Astrocyte (in vitro differentiated cells and primary cell): ENCODE data around the gene NBPF1. TPM values are rescaled to one million over a fixed set of nuclear protein-coding genes. Genes with fewer than 3 reads are reported as not detected.
A peak's percentile ranks its signal among the peaks of the same experiment; 100 is the strongest.
"Not testable (repeated sequence)": the region's sequence is repeated elsewhere in the genome, so short reads cannot be mapped to it uniquely, and the experiment has no call there.

Experiments used
- DNase-seq: peaks from one replicate; pipeline ENCODE4 v3.0.0-alpha.2; 2010; ENCODE audit warnings: low read depth
- FAIRE-seq: peaks from 2 replicates; lab custom pipeline; 2011; peaks lifted over from hg19 to GRCh38; lab: Jason Lieb, UNC
- H2AFZ ChIP-seq: 2 replicates; pipeline ENCODE4 v1.6.0; 2012; ENCODE audit warnings: low read depth, low read length, inconsistent platforms
- H3K27ac ChIP-seq: 2 replicates; pipeline ENCODE4 v1.5.1; 2011; ENCODE audit warnings: low read depth, low read length, inconsistent platforms
- H3K27me3 ChIP-seq: 2 replicates; pipeline ENCODE4 v1.6.0; 2011; ENCODE audit warnings: low read length, inconsistent platforms; ENCODE audit not compliant: insufficient read depth
- H3K36me3 ChIP-seq: 2 replicates; pipeline ENCODE4 v1.5.1; 2011; ENCODE audit warnings: low read length, inconsistent platforms; ENCODE audit not compliant: insufficient read depth
- H3K4me1 ChIP-seq: 2 replicates; pipeline ENCODE4 v1.5.1; 2011; ENCODE audit warnings: low read length, inconsistent platforms; ENCODE audit not compliant: insufficient read depth
- H3K4me2 ChIP-seq: 2 replicates; pipeline ENCODE4 v1.6.0; 2012; ENCODE audit warnings: low read length, inconsistent platforms
- H3K4me3 ChIP-seq: 2 replicates; pipeline ENCODE4 v1.5.1; 2011; ENCODE audit warnings: low read depth, mild to moderate bottlenecking, low read length, inconsistent platforms; ENCODE audit not compliant: insufficient read depth
- H3K79me2 ChIP-seq: 2 replicates; pipeline ENCODE4 v1.6.0; 2012; ENCODE audit warnings: mild to moderate bottlenecking, low read length, inconsistent platforms; ENCODE audit not compliant: insufficient read depth
- H3K9ac ChIP-seq: 2 replicates; pipeline ENCODE4 v1.6.0; 2012; ENCODE audit warnings: mild to moderate bottlenecking, low read length, inconsistent platforms
- H3K9me3 ChIP-seq: 2 replicates; pipeline ENCODE4 v1.5.1; 2012; ENCODE audit warnings: low read depth, mild to moderate bottlenecking, low read length, inconsistent platforms; ENCODE audit not compliant: insufficient read depth
- H4K20me1 ChIP-seq: 2 replicates; pipeline ENCODE4 v1.6.0; 2012; ENCODE audit warnings: low read length, inconsistent platforms; ENCODE audit not compliant: insufficient read depth
- H3K27ac Mint-ChIP-seq: one replicate; pipeline ENCODE4 v1.8.0; 2021; ENCODE audit warnings: mild to moderate bottlenecking, mixed read lengths; ENCODE audit not compliant: unreplicated experiment
- H3K27me3 Mint-ChIP-seq: one replicate; pipeline ENCODE4 v1.8.0; 2021; ENCODE audit warnings: low read depth, mixed read lengths; ENCODE audit not compliant: unreplicated experiment
- H3K36me3 Mint-ChIP-seq: one replicate; pipeline ENCODE4 v1.8.0; 2021; ENCODE audit warnings: low read depth, mixed read lengths; ENCODE audit not compliant: unreplicated experiment
- H3K4me1 Mint-ChIP-seq: one replicate; pipeline ENCODE4 v1.8.0; 2021; ENCODE audit warnings: low read depth, mixed read lengths; ENCODE audit not compliant: unreplicated experiment
- H3K4me3 Mint-ChIP-seq: one replicate; pipeline ENCODE4 v1.8.0; 2021; ENCODE audit warnings: mild to moderate bottlenecking, moderate library complexity, mixed read lengths; ENCODE audit not compliant: unreplicated experiment
- H3K9me3 Mint-ChIP-seq: one replicate; pipeline ENCODE4 v1.8.0; 2021; ENCODE audit warnings: mild to moderate bottlenecking, mixed read lengths; ENCODE audit not compliant: unreplicated experiment
- total RNA-seq: library from RNA; stranded (reverse); gene quantifications from 2 replicates; pipeline ENCODE4 v1.2.1, GENCODE V29; 2021

NBPF1 gene
- total RNA-seq, 1 donor from 2014 or later, result 23.1 TPM

- H3K4me3 Mint-ChIP-seq, H3K4me1 Mint-ChIP-seq, H3K4me2 ChIP-seq, FAIRE-seq, H3K4me1 ChIP-seq, DNase-seq, H3K27ac Mint-ChIP-seq, H3K9me3 ChIP-seq, H3K36me3 Mint-ChIP-seq, H3K27me3 Mint-ChIP-seq, H2AFZ ChIP-seq, H3K9ac ChIP-seq, H3K9me3 Mint-ChIP-seq, H3K4me3 ChIP-seq, H4K20me1 ChIP-seq, H3K36me3 ChIP-seq, H3K27ac ChIP-seq, H3K27me3 ChIP-seq, H3K79me2 ChIP-seq: not testable (repeated sequence)
These were observed 63.8 kb downstream of the NBPF1 start for GRCh38 chr1:16549545-16549944.

- not testable (repeated sequence) for H3K79me2 ChIP-seq, FAIRE-seq, H3K9me3 Mint-ChIP-seq, DNase-seq, H4K20me1 ChIP-seq, H3K4me2 ChIP-seq, H3K9ac ChIP-seq, H3K27me3 Mint-ChIP-seq, H2AFZ ChIP-seq, H3K4me1 Mint-ChIP-seq, H3K27ac ChIP-seq, H3K36me3 ChIP-seq, H3K36me3 Mint-ChIP-seq, H3K9me3 ChIP-seq, H3K27ac Mint-ChIP-seq, H3K4me3 ChIP-seq, H3K4me1 ChIP-seq, H3K27me3 ChIP-seq, H3K4me3 Mint-ChIP-seq
These were observed 65.7 kb downstream of the NBPF1 start for GRCh38 chr1:16547502-16548241.

GRCh38 chr1:16545682-16546095 is 67.7 kb downstream of the NBPF1 start:
- not testable (repeated sequence) for FAIRE-seq, H3K4me3 ChIP-seq, H3K27ac Mint-ChIP-seq

GRCh38 chr1:16540421-16540893 is 72.9 kb downstream of the NBPF1 start:
- not testable (repeated sequence) for H3K4me3 Mint-ChIP-seq, H3K79me2 ChIP-seq, H4K20me1 ChIP-seq, H3K9me3 Mint-ChIP-seq, H3K4me1 ChIP-seq, H3K27ac ChIP-seq, H3K36me3 Mint-ChIP-seq, H3K36me3 ChIP-seq, DNase-seq, H3K4me2 ChIP-seq, H3K9me3 ChIP-seq, H2AFZ ChIP-seq, H3K9ac ChIP-seq, H3K4me1 Mint-ChIP-seq, H3K27me3 Mint-ChIP-seq, H3K27me3 ChIP-seq, FAIRE-seq, H3K4me3 ChIP-seq, H3K27ac Mint-ChIP-seq

More at GRCh38 chr1:16545682-16546095, 67.7 kb downstream of the NBPF1 start:
- not testable (repeated sequence) for H3K4me3 Mint-ChIP-seq, H3K27me3 ChIP-seq, H3K9me3 ChIP-seq, H3K79me2 ChIP-seq, H3K4me1 ChIP-seq, H3K36me3 Mint-ChIP-seq, H3K27me3 Mint-ChIP-seq, H3K9ac ChIP-seq, H3K36me3 ChIP-seq, H3K4me2 ChIP-seq, H3K9me3 Mint-ChIP-seq, H4K20me1 ChIP-seq, H3K27ac ChIP-seq, H2AFZ ChIP-seq, H3K4me1 Mint-ChIP-seq
- peak; percentile 24 for DNase-seq

GRCh38 chr1:16537528-16537927 is 75.8 kb downstream of the NBPF1 start:
- H3K9me3 ChIP-seq, DNase-seq, H3K27ac Mint-ChIP-seq, H3K4me3 Mint-ChIP-seq, H3K9me3 Mint-ChIP-seq, H3K4me3 ChIP-seq, H3K27me3 Mint-ChIP-seq, H3K79me2 ChIP-seq, H3K27me3 ChIP-seq, FAIRE-seq, H3K4me1 Mint-ChIP-seq, H4K20me1 ChIP-seq, H3K36me3 ChIP-seq, H3K9ac ChIP-seq, H2AFZ ChIP-seq, H3K4me1 ChIP-seq, H3K36me3 Mint-ChIP-seq, H3K27ac ChIP-seq, H3K4me2 ChIP-seq: not testable (repeated sequence)

- not testable (repeated sequence) for H3K9me3 ChIP-seq, H3K9me3 Mint-ChIP-seq, H3K79me2 ChIP-seq, H3K4me2 ChIP-seq, H2AFZ ChIP-seq, H3K4me1 Mint-ChIP-seq, DNase-seq, H3K4me3 Mint-ChIP-seq, H3K27me3 ChIP-seq, H3K4me1 ChIP-seq, H3K27ac ChIP-seq, H3K36me3 Mint-ChIP-seq, H3K4me3 ChIP-seq, FAIRE-seq, H3K9ac ChIP-seq, H3K27ac Mint-ChIP-seq, H3K36me3 ChIP-seq, H4K20me1 ChIP-seq
- H3K27me3 Mint-ChIP-seq, result peaks cover 14% of the 10 kb centered on the region
These were observed 76.6 kb downstream of the NBPF1 start for GRCh38 chr1:16536796-16537195.
